ENCODE measurements around the gene ZNF526.
"Not testable (repeated sequence)": the region's sequence is repeated elsewhere in the genome, so short reads cannot be mapped to it uniquely, and the experiment has no call there.

The ZNF526 gene

DNA sequence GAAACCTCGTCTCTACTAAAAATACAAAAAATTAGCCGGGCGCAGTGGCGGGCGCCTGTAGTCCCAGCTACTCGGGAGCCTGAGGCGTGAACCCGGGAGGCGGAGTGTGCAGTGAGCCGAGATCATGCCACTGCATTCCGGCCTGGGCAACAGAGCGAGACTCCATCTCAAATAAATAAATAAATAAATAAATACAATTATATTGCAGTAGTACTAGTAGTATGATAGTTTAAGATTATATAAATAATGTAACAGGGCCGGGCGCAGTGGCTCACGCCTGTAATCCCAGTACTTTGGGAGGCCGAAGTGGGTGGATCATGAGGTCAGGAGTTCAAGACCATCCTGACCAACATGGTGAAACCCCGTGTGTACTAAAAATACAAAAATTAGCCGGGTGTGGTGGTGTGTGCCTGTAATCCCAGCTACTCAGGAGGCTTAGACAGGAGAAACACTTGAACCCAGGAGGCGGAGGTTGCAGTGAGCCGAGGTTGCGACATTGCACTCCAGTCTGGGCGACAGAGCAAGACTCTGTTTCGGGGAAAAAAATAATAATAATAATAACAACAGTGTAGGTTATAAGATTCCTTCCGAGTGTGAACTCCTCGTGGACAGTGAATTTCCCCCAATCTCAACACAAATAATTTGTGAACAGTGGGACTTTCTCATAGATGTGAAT lies 47.0 kb downstream of the ZNF526 start:
- POLR2A ChIA-PET = interaction anchor here (0.9 to 1.7 kb wide), 7 partner anchors 9 to 24 kb away, joined by 3 to 8 read pairs (median 6); partner anchors contain the start of gene GSK3A
- not testable (repeated sequence) for H3K9me3 ChIP-seq (ENCODE audit: control insufficient read depth, insufficient read depth, low read depth, low read length); H3K27ac ChIP-seq (ENCODE audit: extremely low read depth, low read depth, low read length); H3K36me3 ChIP-seq (ENCODE audit: control insufficient read depth in 2 of 2, insufficient read depth in 1 of 2, low read length in 2 of 2); H3K4me3 ChIP-seq (ENCODE audit: low read depth, low read length)
- peaks cover 16% of the 10 kb centered on the region for H3K4me1 ChIP-seq (ENCODE audit: control insufficient read depth, insufficient read depth, low read length)
- 0 out of 2 replicates have a peak, but pooled peaks have one; percentile 5 for TF ChIP-seq ZBTB44 (tag by site-specific recombination; IDR thresholded peaks at IDR 0.05)
- TF ChIP-seq KLF7 (tag by site-specific recombination; IDR thresholded peaks at IDR 0.05; ENCODE audit: borderline replicate concordance) = 0 out of 2 replicates have a peak, but pooled peaks have one; percentile 4
- CTCF ChIA-PET = interaction anchor here (0.6 to 2.0 kb wide), 6 partner anchors 12 to 155 kb away, joined by 3 to 10 read pairs (median 3); no protein-coding TSS in a partner anchor

DNA sequence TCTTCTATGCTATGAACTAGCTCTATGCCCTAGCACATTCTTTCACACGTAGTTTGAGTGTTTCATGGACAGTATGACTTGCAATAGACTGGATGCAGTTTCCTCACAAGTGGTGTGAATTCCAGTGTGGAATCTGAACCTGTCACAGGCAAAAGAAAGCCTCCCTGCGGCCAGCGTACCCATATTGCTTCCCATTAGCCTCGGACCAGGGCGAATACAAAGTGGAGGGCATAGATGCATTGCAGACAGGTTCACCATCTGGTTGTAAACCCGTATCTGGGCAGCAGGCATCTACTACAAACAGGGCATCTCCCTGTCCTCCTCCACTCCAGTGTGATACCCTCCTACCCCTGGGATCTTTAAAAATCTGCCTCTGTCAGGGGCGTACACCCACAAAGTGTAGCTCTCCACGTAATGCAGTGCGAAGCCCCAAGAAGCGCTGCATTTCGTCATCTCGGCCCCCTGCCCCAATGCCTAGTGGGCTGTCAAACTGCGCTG lies 47.6 kb downstream of the ZNF526 start:
- H3K9me3 ChIP-seq (ENCODE audit: control insufficient read depth, insufficient read depth, low read depth, low read length) = no peaks in the 10 kb centered on the region
- POLR2A ChIA-PET = interaction anchor here (0.9 to 1.7 kb wide), 7 partner anchors 10 to 24 kb away, joined by 3 to 8 read pairs (median 6); partner anchors contain the start of gene GSK3A
- peaks cover 0 to 15% of the 10 kb centered on the region in 2 experiments; a peak in 1 of 3 replicates for H3K36me3 ChIP-seq (ENCODE audit: control insufficient read depth in 2 of 2, insufficient read depth in 1 of 2, low read length in 2 of 2)
- CTCF ChIA-PET = interaction anchor here (0.6 to 2.0 kb wide), 5 partner anchors 22 to 155 kb away, joined by 3 to 10 read pairs (median 3); no protein-coding TSS in a partner anchor
- H3K27ac ChIP-seq (ENCODE audit: extremely low read depth, low read depth, low read length) = peak overlapping the region; percentile 98
- peak overlapping the region; percentile 43 for H3K4me3 ChIP-seq (ENCODE audit: low read depth, low read length)
- peaks cover 16% of the 10 kb centered on the region for H3K4me1 ChIP-seq (ENCODE audit: control insufficient read depth, insufficient read depth, low read length)
- TF ChIP-seq ZNF670 (tag by site-specific recombination; IDR thresholded peaks at IDR 0.05; ENCODE audit: low read depth) (no peak), ZNF629 (tag by site-specific recombination; IDR thresholded peaks at IDR 0.05) (no peak), ZNF558 (tag by site-specific recombination; IDR thresholded peaks at IDR 0.05) (no peak), ZEB2 (tag by site-specific recombination; IDR thresholded peaks at IDR 0.05) (no peak), ZNF501 (tag by site-specific recombination; IDR thresholded peaks at IDR 0.05) (no peak), ZBTB7A (tag by site-specific recombination; IDR thresholded peaks at IDR 0.05; ENCODE audit: low read depth) (no peak), ZBTB6 (tag by site-specific recombination; IDR thresholded peaks at IDR 0.05) (no peak), KLF9 (tag by site-specific recombination; IDR thresholded peaks at IDR 0.05; ENCODE audit: low read depth) (peak; percentile 18; the same call in 1 of the 2 replicates), HOXD13 (CRISPR knock-in tag; IDR thresholded peaks at IDR 0.05; ENCODE audit: borderline replicate concordance) (no peak), ZNF394 (tag by site-specific recombination; IDR thresholded peaks at IDR 0.05; ENCODE audit: borderline replicate concordance) (no peak), ZBTB48 (tag by site-specific recombination; IDR thresholded peaks at IDR 0.05) (peak; percentile 43; the same call in 1 of the 2 replicates), ZNF768 (tag by site-specific recombination; IDR thresholded peaks at IDR 0.05) (no peak), GFI1B (tag by site-specific recombination; IDR thresholded peaks at IDR 0.05) (no peak), ZNF571 (tag by site-specific recombination; IDR thresholded peaks at IDR 0.05) (no peak), ZNF112 (tag by site-specific recombination; IDR thresholded peaks at IDR 0.05) (no peak), ELK4 (IDR thresholded peaks at IDR 0.05; ENCODE audit: borderline replicate concordance, low read depth, low read length) (no peak), ZNF335 (tag by site-specific recombination; conservative IDR thresholded peaks at IDR 0.05) (no peak)
- TF ChIP-seq, protein P1, sequence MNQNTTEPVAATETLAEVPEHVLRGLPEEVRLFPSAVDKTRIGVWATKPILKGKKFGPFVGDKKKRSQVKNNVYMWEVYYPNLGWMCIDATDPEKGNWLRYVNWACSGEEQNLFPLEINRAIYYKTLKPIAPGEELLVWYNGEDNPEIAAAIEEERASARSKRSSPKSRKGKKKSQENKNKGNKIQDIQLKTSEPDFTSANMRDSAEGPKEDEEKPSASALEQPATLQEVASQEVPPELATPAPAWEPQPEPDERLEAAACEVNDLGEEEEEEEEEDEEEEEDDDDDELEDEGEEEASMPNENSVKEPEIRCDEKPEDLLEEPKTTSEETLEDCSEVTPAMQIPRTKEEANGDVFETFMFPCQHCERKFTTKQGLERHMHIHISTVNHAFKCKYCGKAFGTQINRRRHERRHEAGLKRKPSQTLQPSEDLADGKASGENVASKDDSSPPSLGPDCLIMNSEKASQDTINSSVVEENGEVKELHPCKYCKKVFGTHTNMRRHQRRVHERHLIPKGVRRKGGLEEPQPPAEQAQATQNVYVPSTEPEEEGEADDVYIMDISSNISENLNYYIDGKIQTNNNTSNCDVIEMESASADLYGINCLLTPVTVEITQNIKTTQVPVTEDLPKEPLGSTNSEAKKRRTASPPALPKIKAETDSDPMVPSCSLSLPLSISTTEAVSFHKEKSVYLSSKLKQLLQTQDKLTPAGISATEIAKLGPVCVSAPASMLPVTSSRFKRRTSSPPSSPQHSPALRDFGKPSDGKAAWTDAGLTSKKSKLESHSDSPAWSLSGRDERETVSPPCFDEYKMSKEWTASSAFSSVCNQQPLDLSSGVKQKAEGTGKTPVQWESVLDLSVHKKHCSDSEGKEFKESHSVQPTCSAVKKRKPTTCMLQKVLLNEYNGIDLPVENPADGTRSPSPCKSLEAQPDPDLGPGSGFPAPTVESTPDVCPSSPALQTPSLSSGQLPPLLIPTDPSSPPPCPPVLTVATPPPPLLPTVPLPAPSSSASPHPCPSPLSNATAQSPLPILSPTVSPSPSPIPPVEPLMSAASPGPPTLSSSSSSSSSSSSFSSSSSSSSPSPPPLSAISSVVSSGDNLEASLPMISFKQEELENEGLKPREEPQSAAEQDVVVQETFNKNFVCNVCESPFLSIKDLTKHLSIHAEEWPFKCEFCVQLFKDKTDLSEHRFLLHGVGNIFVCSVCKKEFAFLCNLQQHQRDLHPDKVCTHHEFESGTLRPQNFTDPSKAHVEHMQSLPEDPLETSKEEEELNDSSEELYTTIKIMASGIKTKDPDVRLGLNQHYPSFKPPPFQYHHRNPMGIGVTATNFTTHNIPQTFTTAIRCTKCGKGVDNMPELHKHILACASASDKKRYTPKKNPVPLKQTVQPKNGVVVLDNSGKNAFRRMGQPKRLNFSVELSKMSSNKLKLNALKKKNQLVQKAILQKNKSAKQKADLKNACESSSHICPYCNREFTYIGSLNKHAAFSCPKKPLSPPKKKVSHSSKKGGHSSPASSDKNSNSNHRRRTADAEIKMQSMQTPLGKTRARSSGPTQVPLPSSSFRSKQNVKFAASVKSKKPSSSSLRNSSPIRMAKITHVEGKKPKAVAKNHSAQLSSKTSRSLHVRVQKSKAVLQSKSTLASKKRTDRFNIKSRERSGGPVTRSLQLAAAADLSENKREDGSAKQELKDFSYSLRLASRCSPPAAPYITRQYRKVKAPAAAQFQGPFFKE (tag by site-specific recombination; IDR thresholded peaks at IDR 0.05; ENCODE audit: borderline replicate concordance) = no peak
- TF ChIP-seq, protein P2, sequence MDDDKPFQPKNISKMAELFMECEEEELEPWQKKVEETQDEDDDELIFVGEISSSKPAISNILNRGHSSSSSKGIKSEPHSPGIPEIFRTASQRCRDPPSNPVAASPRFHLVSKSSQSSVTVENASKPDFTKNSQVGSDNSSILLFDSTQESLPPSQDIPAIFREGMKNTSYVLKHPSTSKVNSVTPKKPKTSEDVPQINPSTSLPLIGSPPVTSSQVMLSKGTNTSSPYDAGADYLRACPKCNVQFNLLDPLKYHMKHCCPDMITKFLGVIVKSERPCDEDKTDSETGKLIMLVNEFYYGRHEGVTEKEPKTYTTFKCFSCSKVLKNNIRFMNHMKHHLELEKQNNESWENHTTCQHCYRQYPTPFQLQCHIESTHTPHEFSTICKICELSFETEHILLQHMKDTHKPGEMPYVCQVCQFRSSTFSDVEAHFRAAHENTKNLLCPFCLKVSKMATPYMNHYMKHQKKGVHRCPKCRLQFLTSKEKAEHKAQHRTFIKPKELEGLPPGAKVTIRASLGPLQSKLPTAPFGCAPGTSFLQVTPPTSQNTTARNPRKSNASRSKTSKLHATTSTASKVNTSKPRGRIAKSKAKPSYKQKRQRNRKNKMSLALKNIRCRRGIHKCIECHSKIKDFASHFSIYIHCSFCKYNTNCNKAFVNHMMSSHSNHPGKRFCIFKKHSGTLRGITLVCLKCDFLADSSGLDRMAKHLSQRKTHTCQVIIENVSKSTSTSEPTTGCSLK (tag by site-specific recombination; IDR thresholded peaks at IDR 0.05) = no peak

Data from HEK293 (cell line).